Gastrocnemius medialis (tissue), 4 donors: ENCODE results near the gene MRM3.

Experiments used
- CTCF ChIP-seq, 5 experiments: fragments of 450-650 bp in 3 of 5; fragments of 200-600 bp in 2 of 5; sonication (generic) in 2 of 5; IDR thresholded peaks in 4 of 5; conservative IDR thresholded peaks in 1 of 5; 1 replicate in 4 of 5; 2 replicates in 1 of 5; pipeline ENCODE4 v1.5.1; 2016 to 2019; ENCODE audit warnings: antibody characterized with exemption in 5 of 5, mild to moderate bottlenecking in 3 of 5, moderate library complexity in 3 of 5
- POLR2A ChIP-seq, 2 donors: fragments of 450-650 bp; IDR thresholded peaks; one replicate each; pipeline ENCODE4 v1.6.1; 2017; ENCODE audit warnings: antibody characterized with exemption in 2 of 2, mild to moderate bottlenecking in 2 of 2, moderate library complexity in 2 of 2

- no peak for TF ChIP-seq CTCF (IDR thresholded peaks at IDR 0.05 in 4 of 5, conservative IDR thresholded peaks at IDR 0.05 in 1 of 5)
- TF ChIP-seq POLR2A (IDR thresholded peaks at IDR 0.05) = no peak
Measured at GRCh38 chr17:733743-734142, 48.4 kb upstream of the MRM3 start.
